Limb (tissue), 2 donors: Measurements from ENCODE around the gene SH2D1B.

Experiments used
- DNase-seq, 2 donors: peaks; one replicate each; pipeline ENCODE4 v3.0.0-alpha.2; 2016; ENCODE audit errors: extremely low spot score in 2 of 2

The SH2D1B gene

DNA sequence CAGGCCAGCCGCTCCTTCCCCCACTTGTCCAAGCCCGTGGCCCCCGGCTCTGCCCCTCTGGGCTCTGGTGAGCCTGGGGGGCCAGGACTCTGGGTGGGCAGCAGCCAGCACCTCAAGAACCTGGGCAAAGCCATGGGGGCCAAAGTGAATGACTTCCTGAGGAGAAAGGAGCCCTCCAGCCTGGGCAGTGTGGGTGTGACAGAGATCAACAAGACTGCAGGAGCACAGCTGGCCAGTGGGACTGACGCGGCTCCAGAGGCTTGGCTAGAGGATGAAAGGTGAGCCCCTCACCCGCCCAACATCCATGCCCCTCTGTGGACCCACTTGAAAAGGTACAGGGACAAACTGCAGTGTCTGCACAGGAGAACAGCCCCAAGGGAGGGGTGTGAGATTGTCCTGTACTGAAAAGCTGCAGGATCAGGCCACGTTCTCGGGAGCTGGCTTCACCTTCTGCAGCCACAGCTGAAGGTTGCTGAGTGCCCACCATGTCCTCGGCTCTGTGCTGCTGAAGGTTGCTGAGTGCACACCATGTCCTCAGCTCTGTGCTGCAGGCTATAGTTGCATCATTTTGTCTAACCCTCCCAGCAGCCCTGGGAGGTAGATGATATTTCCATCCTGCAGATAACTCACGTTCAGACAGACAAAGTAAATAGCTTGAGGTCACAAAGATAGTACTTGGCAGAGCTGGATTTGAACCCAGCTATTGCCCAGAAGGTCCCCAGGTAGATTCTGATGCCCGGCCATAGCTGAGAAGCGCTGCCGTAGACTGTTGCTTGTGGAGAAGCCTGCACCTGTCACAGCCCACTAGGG lies 29.8 kb downstream of the SH2D1B start:
- DNase-seq: peak in 1 of 2 donors; percentile 13

DNA sequence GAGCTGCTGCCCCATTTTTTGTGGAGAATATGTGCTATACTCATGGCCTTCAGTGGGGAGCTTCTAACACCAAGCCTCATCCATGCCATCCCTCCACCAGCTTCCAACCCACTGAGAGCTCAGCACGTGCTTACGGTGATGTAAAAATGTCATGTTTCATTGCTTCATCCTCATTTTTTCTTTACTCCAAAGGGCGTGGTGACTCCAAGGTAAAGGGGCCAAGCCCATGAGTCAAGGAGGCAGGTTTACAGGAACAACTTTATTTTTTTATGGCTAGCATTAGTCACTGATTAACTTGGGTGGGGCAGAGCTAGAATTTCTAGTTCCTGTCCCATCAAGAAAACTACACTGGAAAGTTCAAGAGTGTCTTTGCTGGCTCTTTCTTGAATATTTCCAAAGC lies 30.6 kb downstream of the SH2D1B start, which contains the start of gene C1orf226:
TSS of gene C1orf226 (plus strand) at position 346 of the 400 bp plus-strand sequence. CDS start 174 bp downstream, outside the sequence.
- no peak for DNase-seq

DNA sequence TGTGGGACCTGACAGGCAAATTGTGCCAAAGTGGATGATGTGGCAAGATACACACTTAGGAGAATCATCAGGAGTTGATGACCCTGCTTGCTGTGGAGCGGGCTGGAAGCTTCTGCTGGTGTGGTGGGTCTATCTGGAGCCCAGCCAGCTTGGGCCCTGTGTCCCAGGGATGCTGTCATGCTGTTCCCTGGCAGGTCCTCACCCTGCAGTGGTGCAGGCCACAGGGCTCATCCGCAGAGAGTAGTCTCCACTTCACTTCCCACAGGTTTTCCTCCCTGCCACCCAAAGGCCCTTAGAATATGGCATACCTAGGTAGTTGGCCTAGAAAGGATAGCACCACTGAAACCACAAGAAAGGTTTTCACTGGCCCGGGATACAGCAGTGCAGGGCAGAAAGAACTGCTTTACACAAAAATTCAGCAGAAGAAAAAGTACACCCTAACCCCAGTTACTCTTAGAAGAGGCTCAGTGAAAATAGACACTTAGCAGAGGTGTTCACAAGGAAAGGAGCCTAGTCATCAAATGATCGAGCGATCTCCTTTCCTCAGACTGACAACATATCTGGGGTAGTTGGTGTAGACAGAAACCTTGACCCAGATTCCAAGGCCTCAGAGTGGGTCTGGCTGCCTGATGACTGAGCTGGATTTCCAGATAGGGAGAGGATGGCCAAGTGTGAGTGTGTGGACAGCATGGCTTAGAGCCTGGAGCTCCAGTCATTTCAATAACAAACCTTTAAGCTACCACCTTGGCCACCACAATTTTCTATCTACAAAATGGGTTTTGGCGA lies 31.7 kb downstream of the SH2D1B start:
- DNase-seq: peak in 1 of 2 donors; percentile 16

DNA sequence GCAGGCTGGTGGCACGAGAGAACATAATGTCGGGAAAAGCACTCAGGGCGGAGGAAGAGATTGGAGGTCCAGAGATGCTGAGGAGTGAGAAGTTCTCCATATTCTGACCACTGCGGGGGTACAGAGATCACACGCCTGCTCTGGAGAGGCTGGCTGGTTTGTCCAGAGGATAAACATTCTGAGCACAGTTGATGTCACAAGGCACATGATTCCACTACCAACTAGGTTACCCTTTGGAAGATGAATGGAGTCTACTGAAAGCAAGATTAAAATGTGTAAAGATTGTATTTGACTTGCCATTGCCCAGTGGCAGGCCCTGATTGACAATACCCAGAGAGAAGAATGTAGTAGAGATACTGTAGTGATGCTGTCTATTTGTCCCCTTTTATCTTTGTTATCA lies 35.2 kb downstream of the SH2D1B start, which contains the start of gene SPATA46:
TSS of gene SPATA46 (minus strand) at position 164 of the 400 bp plus-strand sequence. CDS start at position 100, 64 bp downstream.
- no peak for DNase-seq

DNA sequence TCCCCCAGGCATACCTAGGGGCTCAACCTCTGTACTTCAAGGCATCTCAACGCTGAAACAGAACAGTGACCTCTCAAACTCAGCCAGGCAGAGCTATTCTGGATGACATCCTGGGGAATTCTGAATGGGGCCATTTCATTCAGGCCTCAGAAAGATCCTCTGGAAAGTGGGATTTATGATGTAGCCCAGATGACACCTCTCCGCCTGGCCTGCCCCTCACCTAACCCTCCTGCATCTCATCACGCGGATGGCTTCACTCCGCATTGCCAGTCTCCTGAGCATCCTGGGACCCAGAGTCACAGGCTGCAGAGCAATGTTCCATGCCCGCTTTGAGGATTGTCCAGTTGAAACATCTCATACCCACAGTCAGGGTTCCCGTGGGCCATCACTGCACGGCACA lies 36.5 kb downstream of the SH2D1B start:
- DNase-seq: no peak

DNA sequence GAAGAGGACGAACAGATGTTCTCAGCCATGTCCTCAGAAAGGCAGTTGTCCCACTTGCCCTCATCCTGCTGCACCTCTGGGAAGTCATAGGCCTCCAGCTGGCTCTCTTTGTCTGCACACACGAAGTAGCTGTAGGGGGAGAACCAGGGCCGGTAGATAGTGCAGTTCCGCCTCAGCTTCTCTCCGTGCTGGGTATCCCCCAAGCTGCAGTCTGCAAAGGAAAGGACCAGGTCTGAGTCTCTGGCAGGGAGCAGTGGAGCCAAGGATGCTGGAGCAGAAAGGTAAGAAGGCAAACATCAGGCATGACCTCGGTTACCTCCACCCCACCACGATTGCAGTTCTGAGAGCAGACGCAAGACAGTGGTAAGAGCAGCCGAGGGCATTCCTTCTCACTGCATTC lies 37.5 kb downstream of the SH2D1B start:
- DNase-seq: no peak

DNA sequence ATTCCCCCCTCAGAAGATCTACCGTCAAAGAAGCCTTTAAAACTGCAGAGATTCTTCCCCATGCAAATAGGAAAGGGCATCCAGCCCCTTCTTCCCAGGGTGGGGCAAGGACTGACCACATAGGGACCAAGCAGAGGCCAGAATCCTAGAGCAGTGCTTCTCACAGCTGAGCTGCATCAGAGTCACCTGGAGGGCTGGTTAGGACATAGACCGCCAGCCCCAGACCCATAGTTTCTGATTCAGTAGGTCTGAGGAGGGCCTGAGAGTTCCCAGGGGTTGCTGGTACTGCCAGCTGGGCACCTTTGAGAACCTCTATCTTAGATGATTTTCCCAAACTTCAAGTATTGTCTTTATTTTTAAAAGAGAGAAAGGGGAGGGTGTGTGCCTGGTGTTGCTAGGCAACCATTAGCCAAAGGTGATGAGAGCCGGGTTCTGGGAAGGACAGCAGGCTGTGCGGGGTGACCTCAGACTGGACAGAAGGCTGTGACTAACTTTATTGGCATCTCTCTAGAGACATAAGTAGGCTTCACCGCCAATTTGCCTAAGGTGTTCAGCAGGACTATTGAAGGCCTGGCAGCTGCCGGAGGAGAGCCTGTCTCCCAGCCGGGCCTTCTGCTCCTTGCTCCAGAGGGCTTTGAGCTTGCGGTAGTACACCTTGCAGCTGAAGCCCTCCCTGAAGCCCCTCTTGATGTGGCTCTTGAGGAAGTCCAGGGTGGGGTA lies 38.2 kb downstream of the SH2D1B start:
- DNase-seq: no peak

DNA sequence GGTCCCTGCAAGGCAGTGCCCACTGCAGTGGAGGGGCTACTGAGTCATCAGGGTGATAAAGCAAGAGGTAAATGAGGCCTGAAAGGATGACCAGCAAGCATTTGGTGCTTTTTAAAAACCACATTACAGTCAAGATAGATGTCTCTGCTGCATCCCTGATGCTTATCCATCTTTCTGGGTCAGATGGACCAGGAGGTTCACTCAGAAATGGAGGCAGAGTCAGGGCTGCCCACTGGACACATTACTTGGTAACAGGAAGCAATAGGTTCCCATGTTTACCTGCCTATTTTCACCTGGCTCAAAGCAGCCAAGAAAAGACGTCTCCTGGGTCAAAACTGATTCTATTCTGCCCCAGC lies 38.9 kb downstream of the SH2D1B start:
- no peak for DNase-seq

DNA sequence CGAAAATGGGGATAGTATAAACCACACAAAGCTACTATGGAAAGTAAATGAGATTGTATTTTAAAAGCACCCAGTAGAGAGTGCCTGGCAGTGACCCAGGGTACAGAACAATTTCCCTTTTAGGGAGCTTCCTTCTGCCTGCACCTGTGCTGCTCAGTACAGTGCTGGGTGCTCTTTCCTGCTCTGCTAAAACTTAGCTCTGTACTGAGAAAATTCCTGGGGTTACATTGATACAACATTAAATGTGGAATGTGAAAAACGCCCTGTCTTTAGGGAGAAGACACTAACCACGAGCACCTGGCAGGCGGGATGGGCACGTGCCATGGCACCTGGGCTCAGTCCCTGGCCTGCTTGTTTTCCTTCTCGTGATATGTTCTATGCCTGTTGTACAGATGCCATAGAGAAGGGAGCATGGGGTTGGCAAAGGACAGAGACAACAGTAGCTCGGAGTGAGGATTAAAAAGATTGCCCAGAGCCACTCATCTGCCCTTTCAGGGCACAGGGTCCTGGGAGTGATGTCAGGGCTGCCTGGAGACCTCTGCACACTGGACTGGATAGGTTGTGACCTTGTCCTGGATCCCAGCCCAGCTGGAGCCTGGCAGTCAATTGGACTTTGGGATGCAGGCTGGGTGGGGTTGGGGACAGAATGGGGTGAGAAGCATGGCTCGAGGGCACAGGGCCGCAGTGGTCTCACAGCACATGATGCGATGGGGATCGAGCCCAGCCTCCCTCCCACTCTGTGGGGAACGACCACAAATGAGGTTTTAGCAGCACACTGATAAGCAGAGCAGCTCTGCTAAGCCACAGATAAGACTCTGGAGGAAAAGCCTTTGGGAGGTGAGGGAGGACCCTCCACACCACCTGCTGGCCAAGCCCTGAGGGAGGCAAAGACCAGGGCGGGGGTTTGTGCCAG lies 39.5 kb downstream of the SH2D1B start:
- DNase-seq: no peak

DNA sequence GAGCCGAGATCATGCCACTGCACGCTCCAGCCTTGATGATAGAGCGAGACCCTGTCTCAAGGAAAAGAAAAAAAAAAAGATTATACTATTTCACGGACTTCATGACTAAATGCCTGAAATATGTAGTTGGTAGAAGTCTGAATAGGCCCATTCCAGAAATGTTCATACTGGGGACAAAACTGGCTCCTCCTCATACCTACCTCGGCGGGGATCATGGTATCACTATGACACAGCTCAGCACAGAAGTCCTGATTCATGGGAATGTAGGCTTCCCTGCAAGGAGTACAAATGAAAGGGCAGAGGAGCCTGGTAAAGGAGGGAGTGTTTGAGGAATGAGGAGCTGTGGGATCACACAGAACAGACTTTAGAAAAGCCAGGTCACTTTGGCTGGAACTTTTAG lies 40.3 kb downstream of the SH2D1B start:
- DNase-seq: no peak

DNA sequence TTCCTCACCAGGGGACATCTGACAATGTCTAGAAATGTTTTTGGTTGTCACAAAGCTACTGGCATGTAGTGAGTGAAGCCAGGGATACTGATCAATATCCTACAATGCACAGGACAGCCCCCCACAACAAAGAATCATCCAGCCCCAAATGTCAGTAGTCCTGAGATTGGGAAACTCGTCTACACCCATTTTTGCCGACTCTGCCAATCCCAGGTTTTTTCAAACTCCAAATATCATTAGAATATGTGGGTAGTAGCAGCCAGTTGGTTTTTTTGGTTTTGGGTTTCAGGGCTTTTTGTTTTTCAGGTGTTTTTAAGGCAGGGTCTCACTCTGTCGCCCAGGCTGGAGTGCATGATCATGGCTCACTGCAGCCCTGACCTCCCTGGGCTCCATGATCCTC lies 41.2 kb downstream of the SH2D1B start:
- no peak for DNase-seq

DNA sequence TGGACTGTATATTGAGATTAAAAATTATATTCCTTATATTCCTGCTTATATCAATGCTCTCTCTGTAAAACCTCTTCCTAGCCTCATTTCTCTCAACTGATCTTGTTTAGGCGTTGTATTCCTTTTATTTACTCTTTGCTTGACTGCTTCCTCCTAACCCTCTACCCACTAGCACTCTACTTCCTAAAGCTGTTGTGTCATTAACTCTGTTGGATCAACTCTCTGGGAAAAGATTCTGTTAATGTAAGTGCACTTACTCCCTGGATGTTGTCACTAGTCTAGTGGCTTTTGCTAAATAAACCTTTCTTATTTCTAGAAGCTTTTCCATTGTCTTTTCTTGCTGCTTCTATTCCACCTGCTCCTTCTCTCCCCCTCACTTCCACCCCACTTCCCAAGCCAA lies 41.8 kb downstream of the SH2D1B start:
- no peak for DNase-seq

DNA sequence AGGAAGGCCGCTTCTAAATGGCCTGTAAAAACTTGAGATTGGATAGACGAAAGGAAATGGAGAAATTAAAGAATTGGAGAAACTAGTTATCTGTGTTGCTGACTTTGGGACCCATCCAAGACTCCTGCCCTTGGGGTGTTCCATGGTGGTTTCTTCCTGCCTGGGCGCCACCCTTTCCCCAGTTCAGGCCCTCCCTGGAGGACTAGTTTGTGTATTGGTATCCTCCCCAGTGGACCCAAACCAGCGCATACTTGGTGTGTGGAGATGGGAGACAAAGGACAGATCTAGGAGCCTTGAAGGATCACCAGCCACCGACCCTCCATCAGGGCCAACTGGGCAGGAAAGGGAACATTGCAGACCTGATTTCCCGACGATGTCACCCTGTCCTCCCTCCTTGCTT lies 42.4 kb downstream of the SH2D1B start:
- no peak for DNase-seq

DNA sequence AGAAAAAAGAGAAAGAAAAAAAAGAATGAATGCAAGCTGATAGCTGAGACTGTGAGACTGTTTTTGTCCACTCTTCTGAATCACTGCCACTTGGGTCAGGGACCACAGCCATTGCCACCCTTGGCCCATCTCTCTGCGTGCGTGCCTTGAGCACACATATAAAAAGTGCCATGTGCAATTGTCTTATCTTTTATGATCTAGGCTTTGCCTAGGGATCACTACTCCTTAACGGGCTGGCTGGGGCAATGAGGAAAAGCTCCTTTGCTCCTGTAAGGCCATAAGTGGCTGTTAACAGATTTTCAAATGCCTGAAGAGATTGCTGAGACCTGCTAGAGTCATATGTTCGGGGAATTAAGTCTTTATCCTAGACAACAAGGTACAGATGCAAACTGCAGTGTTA lies 43.5 kb downstream of the SH2D1B start:
- DNase-seq: no peak

DNA sequence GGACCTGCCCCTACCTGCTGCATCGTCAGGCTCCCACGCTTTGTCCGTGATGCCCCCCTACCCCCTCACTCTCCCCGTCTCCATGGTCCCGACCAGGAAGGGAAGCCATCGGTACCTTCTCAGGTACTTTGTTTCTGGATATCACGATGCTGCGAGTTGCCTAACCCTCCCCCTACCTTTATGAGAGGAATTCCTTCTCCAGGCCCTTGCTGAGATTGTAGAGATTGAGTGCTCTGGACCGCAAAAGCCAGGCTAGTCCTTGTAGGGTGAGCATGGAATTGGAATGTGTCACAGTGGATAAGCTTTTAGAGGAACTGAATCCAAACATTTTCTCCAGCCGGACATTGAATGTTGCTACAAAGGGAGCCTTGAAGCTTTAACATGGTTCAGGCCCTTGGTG lies 44.2 kb downstream of the SH2D1B start:
- DNase-seq: no peak

DNA sequence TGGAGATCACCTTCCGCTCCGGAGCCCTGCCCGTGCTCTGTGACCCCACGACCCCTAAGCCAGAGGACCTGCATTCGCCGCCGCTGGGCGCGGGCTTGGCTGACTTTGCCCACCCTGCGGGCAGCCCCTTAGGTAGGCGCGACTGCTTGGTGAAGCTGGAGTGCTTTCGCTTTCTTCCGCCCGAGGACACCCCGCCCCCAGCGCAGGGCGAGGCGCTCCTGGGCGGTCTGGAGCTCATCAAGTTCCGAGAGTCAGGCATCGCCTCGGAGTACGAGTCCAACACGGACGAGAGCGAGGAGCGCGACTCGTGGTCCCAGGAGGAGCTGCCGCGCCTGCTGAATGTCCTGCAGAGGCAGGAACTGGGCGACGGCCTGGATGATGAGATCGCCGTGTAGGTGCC lies 44.9 kb downstream of the SH2D1B start:
- no peak for DNase-seq

DNA sequence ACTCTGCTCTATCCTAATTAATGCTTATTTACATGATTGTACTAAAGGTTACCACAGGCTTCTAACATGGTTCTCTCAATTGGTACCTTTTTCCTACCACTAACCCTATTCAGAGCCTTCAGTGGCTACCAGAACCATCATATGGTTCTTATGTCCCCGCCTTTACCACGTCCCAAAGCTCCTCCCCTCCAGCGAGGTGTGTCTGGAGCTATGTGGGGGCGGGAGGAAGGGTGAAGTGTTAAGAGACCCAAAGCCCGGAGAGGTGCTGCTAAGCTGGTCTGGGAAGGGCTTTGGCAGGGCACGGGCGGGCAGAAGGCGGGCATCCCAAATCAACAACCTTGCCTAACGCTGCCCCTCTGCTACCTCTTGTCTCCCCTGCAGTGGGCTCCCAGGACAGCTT lies 45.3 kb downstream of the SH2D1B start:
- DNase-seq: no peak

DNA sequence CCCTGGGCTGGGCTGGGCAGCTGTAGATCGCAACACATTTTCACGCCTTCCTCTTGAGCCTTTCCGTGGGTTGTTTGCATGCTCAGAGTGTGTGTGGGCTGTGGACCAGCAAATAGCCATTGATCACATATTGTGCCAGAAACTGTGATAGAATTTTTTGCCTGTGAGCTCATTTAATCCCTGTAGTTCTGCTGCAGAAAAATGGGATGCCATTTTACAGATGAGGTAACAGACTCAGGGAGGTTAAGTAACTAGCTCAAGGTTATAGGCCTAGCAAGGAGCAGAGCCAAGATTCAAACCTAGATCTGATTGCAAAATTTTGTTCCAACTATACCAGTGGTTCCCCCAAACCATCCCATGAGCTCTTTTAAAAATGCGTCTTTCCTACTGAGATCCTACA lies 45.8 kb downstream of the SH2D1B start:
- DNase-seq: no peak

DNA sequence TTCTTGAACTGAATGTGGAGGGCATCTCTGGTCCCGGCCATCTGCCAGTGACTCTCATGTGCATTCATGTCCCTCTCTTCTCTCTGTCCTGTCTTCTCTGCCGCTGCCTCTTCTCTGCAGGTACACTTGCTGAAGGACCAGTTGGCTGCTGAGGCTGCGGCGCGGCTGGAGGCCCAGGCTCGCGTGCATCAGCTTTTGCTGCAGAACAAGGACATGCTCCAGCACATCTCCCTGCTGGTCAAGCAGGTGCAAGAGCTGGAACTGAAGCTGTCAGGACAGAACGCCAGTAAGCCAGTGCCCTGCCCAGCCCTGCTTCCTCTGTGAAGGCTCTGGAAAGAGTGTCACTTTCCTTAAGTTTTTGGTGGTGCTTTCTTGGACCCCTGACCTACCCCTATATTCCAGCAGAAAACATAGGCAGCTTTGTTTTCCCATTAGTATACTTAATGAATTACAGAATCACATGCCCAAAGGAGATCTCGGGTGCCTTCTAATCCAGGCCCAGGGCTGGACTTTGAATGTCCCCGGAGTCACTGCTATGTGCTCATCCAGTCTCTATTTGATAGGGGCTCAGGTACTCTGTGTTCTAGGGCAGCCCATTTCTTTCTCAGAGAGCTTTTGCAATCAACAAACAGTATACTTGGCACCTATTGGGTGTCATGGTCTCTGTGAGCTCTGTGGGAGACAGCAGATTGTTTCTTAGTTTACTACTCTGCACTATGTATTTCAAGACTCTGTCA lies 46.5 kb downstream of the SH2D1B start:
- no peak for DNase-seq

DNA sequence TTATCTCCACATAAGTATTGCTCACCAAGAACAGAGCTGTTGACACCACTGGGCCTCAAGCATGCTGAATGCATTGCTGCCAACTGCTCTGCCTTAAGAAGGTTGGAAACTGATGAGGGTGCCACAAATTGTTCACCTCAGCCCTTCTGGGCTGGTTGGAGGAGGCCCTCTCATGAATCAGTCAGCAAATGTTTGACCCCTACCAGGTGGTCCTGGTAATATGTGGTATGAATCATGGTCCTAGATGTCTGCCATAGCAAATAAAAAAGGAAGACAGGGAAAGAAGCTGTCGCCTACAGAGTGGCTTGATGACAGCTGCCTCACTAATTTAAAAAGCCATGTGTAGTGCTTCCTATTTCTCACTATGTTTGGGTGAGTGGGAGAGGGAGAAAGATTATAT lies 47.4 kb downstream of the SH2D1B start:
- no peak for DNase-seq
